ENCODE data around the gene DENND6B. TPM values are rescaled to one million over a fixed set of nuclear protein-coding genes. Genes with fewer than 3 reads are reported as not detected.

Gene DENND6B
- total RNA-seq, 5 donors from 2014 or later (not counting 1 experiment from before 2014, with no cell fraction given) = 2.1 to 5.0 (median 3.5) TPM

- DNase-seq (no peak), ATAC-seq (replicated peaks in 1 of 4) (no peak)
- H3K9me3 Mint-ChIP-seq = no peaks in the 10 kb centered on the region
- Histone ChIP-seq H3K9me3 (no peaks in the 10 kb centered on the region), H3K36me3 (ENCODE audit: control insufficient read depth in 2 of 2, extremely low read depth in 1 of 2, insufficient read depth in 1 of 2, low read length in 1 of 2) (no peaks in the 10 kb centered on the region), H3K4me1 (ENCODE audit: control insufficient read depth in 1 of 2, extremely low read depth in 1 of 2, insufficient read depth in 2 of 2, low read length in 2 of 2) (peaks cover 12 to 29% of the 10 kb centered on the region in 2 experiments), H3K4me3 (ENCODE audit: control insufficient read depth in 1 of 2, extremely low read depth in 1 of 2, low read length in 1 of 2) (no peak overlapping the region), H3K27me3 (replicated peaks in 1 of 2; ENCODE audit: control insufficient read depth in 2 of 2, extremely low read depth in 1 of 2, insufficient read depth in 2 of 2, low read length in 1 of 2) (no peaks in the 10 kb centered on the region), H3K27ac (ENCODE audit: low read length) (no peak overlapping the region)
- H3K4me1 Mint-ChIP-seq = peaks cover 15 to 20% (median 16%) of the 10 kb centered on the region in 3 donors
- CTCF ChIA-PET = no interaction called here
- WGBS (ENCODE audit: insufficient coverage) = 98% methylated on average over 7 of the region's 7 CpGs
- no peaks in the 10 kb centered on the region for H3K36me3 Mint-ChIP-seq
- no peak overlapping the region for H3K27ac Mint-ChIP-seq
- POLR2A ChIA-PET = no interaction called here
- H3K4me3 Mint-ChIP-seq = no peak overlapping the region
- no peaks in the 10 kb centered on the region for H3K27me3 Mint-ChIP-seq
Measured at GRCh38 chr22:50317674-50318073, 9.1 kb downstream of the DENND6B start.

DNA sequence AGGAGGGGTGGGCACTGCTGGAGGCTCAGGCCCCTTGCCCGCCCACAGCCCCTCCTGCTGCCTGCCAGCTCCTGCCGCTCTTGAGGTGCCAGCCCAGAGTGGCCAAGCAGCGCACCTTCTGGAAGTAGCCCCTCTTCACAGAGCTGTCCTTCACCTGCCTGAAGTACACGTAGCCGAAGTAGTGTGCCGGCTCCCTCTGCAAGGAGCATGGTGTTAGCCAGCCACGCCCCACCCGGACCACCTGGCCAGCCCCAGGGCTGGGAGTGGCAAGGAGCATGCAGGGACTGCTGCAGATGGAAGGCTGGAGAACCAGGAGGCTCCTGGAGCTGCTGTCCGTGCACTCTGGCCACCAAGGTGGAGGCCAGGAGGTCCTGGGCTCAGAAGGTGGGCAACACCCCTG is 9.6 kb downstream of the DENND6B start:
- Histone ChIP-seq H3K9me3 (no peaks in the 10 kb centered on the region), H3K4me3 (ENCODE audit: control insufficient read depth in 1 of 2, extremely low read depth in 1 of 2, low read length in 1 of 2) (no peak overlapping the region), H3K27ac (ENCODE audit: low read length) (no peak overlapping the region), H3K27me3 (replicated peaks in 1 of 2; ENCODE audit: control insufficient read depth in 2 of 2, extremely low read depth in 1 of 2, insufficient read depth in 2 of 2, low read length in 1 of 2) (no peaks in the 10 kb centered on the region), H3K4me1 (ENCODE audit: control insufficient read depth in 1 of 2, extremely low read depth in 1 of 2, insufficient read depth in 2 of 2, low read length in 2 of 2) (peaks cover 12 to 29% of the 10 kb centered on the region in 2 experiments), H3K36me3 (ENCODE audit: control insufficient read depth in 2 of 2, extremely low read depth in 1 of 2, insufficient read depth in 1 of 2, low read length in 1 of 2) (no peaks in the 10 kb centered on the region)
- peaks cover 15 to 20% (median 16%) of the 10 kb centered on the region in 3 donors for H3K4me1 Mint-ChIP-seq
- WGBS (ENCODE audit: insufficient coverage) = 91% methylated on average over 9 of the region's 9 CpGs
- ATAC-seq (replicated peaks in 1 of 4) = no peak
- H3K27me3 Mint-ChIP-seq = no peaks in the 10 kb centered on the region
- no peak for DNase-seq
- no peak overlapping the region for H3K27ac Mint-ChIP-seq
- ChIA-PET CTCF (no interaction called here), POLR2A (no interaction called here)
- no peaks in the 10 kb centered on the region for H3K36me3 Mint-ChIP-seq
- no peak overlapping the region for H3K4me3 Mint-ChIP-seq
- H3K9me3 Mint-ChIP-seq = no peaks in the 10 kb centered on the region

DNA sequence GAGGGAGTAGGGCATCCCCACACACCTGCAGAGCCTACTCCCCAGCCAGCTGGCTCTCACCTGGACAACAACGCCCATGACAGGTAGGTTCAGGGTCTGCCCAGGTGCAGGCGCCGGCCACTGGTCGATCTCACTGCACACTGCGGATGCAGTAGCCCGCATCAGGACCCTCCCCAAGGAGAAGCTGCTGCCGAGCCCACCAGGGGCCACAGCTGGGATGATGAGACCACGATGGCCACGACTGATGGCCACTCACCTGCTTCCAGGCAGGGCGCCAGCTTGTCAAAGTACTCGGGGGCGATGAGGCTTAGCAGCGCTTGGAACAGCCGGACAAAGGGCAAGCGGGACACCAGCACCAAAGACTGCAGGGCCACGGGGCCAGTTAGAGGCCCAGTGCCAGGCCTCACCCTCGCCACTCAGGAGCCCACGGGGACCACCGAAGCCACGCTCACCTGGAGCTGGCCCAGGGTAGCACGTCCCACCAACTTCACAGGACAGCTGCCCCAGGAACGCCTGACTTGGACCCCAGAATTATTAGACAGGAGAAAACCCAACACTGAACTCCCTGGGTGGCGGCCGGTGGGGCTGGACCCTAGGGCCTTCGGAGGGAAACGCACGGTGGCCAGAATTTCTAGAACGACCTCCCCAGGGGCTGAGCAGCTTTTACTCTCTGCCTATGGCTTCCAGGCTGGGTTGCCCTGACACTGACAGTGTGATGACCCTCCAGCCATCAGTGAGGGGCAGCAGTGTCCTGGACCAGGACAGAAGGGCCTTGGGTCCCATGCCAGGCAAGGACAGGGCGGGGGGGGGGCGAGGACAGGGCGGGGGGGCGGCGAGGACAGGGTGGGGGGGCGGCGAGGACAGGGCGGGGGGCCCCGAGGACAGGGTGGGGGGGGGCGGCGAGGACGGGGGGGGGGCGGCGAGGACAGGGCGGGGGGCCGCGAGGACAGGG is 10.4 kb downstream of the DENND6B start:
- POLR2A ChIA-PET = no interaction called here
- ATAC-seq (replicated peaks in 1 of 4) = no peak
- H3K9me3 Mint-ChIP-seq = no peaks in the 10 kb centered on the region
- no peak overlapping the region for H3K4me3 Mint-ChIP-seq
- H3K36me3 Mint-ChIP-seq = no peaks in the 10 kb centered on the region
- Histone ChIP-seq H3K4me3 (ENCODE audit: control insufficient read depth in 1 of 2, extremely low read depth in 1 of 2, low read length in 1 of 2) (no peak overlapping the region), H3K27me3 (replicated peaks in 1 of 2; ENCODE audit: control insufficient read depth in 2 of 2, extremely low read depth in 1 of 2, insufficient read depth in 2 of 2, low read length in 1 of 2) (no peaks in the 10 kb centered on the region), H3K27ac (ENCODE audit: low read length) (no peak overlapping the region), H3K4me1 (ENCODE audit: control insufficient read depth in 1 of 2, extremely low read depth in 1 of 2, insufficient read depth in 2 of 2, low read length in 2 of 2) (peaks cover 12 to 29% of the 10 kb centered on the region in 2 experiments), H3K9me3 (no peaks in the 10 kb centered on the region), H3K36me3 (ENCODE audit: control insufficient read depth in 2 of 2, extremely low read depth in 1 of 2, insufficient read depth in 1 of 2, low read length in 1 of 2) (no peaks in the 10 kb centered on the region)
- CTCF ChIA-PET = no interaction called here
- DNase-seq = no peak
- H3K4me1 Mint-ChIP-seq = peaks cover 15 to 20% (median 16%) of the 10 kb centered on the region in 3 donors
- no peak overlapping the region for H3K27ac Mint-ChIP-seq
- WGBS (ENCODE audit: insufficient coverage) = 94% methylated on average over 26 of the region's 45 CpGs
- no peaks in the 10 kb centered on the region for H3K27me3 Mint-ChIP-seq

- H3K36me3 Mint-ChIP-seq = no peaks in the 10 kb centered on the region
- no peak overlapping the region for H3K27ac ChIP-seq (ENCODE audit: low read length)
- no peak overlapping the region for H3K4me3 ChIP-seq (ENCODE audit: control insufficient read depth in 1 of 2, extremely low read depth in 1 of 2, low read length in 1 of 2)
- peak overlapping the region; percentile 37 to 77 for H3K27ac Mint-ChIP-seq
- H3K9me3 ChIP-seq = no peaks in the 10 kb centered on the region
- H3K36me3 ChIP-seq (ENCODE audit: control insufficient read depth in 2 of 2, extremely low read depth in 1 of 2, insufficient read depth in 1 of 2, low read length in 1 of 2) = no peaks in the 10 kb centered on the region
- peak overlapping the region; percentile 47 to 82 (median 61) for H3K4me3 Mint-ChIP-seq
- no peaks in the 10 kb centered on the region for H3K27me3 Mint-ChIP-seq
- 88% methylated on average over 15 of the region's 18 CpGs for WGBS (ENCODE audit: insufficient coverage)
- ATAC-seq (replicated peaks in 1 of 4) (no peak), DNase-seq (no peak)
- H3K4me1 ChIP-seq (ENCODE audit: control insufficient read depth in 1 of 2, extremely low read depth in 1 of 2, insufficient read depth in 2 of 2, low read length in 2 of 2) = peaks cover 12 to 29% of the 10 kb centered on the region in 2 experiments
- ChIA-PET CTCF (no interaction called here), POLR2A (no interaction called here)
- peaks cover 15 to 20% (median 16%) of the 10 kb centered on the region in 3 donors for H3K4me1 Mint-ChIP-seq
- H3K9me3 Mint-ChIP-seq = no peaks in the 10 kb centered on the region
- H3K27me3 ChIP-seq (replicated peaks in 1 of 2; ENCODE audit: control insufficient read depth in 2 of 2, extremely low read depth in 1 of 2, insufficient read depth in 2 of 2, low read length in 1 of 2) = peaks cover 0 to 3% of the 10 kb centered on the region in 2 experiments
Measured at GRCh38 chr22:50315289-50316113, 11.3 kb downstream of the DENND6B start.

DNA sequence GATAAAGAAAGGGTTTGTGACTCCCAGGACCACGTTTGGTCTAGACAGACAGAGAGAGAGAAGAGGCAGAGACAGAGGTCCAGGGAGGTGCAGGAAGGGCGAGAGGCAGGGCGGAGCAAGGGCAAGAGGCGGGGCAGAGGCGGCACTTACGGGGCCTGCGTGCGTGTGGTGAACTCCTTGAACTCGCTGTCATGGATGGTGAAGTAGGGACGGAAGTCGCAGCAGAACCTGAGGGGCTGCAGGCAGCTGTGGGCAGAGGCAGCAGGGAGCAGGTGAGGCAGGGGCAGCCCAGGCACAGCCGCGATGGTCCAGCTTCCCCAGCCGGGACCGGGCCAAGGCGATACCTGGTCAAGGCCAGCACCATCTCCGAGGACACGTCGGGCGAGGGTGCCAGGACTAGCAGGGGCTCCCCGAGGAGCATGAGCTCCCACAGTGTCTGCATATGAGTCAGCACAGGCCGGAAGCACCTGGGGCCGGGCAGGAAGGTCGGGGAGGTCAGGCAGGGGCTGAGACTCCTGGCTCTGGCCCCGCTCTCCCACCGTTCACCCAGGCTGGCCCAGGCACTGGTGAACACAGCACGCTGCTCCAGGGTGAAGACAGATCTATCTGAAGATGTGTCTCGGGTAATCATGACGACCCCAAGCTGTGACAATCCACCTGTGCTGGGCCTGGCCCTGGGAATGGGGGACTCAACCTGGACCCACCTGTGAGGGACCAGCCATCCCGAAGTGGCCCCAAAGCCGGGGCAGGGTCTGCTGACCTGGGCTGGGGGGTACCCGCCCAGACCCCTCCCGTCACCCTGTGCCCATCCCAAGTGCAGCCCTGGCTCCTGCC is 12.1 kb downstream of the DENND6B start:
- Histone ChIP-seq H3K27me3 (replicated peaks in 1 of 2; ENCODE audit: control insufficient read depth in 2 of 2, extremely low read depth in 1 of 2, insufficient read depth in 2 of 2, low read length in 1 of 2) (peaks cover 0 to 3% of the 10 kb centered on the region in 2 experiments), H3K9me3 (no peaks in the 10 kb centered on the region), H3K4me1 (ENCODE audit: control insufficient read depth in 1 of 2, extremely low read depth in 1 of 2, insufficient read depth in 2 of 2, low read length in 2 of 2) (peaks cover 12 to 29% of the 10 kb centered on the region in 2 experiments), H3K36me3 (ENCODE audit: control insufficient read depth in 2 of 2, extremely low read depth in 1 of 2, insufficient read depth in 1 of 2, low read length in 1 of 2) (no peaks in the 10 kb centered on the region), H3K27ac (ENCODE audit: low read length) (peak overlapping the region; percentile 80), H3K4me3 (ENCODE audit: control insufficient read depth in 1 of 2, extremely low read depth in 1 of 2, low read length in 1 of 2) (peak overlapping the region; percentile 32 to 62)
- ChIA-PET CTCF (no interaction called here), POLR2A (no interaction called here)
- H3K4me1 Mint-ChIP-seq = peaks cover 15 to 20% (median 16%) of the 10 kb centered on the region in 3 donors
- WGBS (ENCODE audit: insufficient coverage) = 14% methylated on average over 33 of the region's 33 CpGs
- ATAC-seq (replicated peaks in 1 of 4) = peak; percentile 93 to 95 (median 93)
- peak overlapping the region; percentile 76 to 82 (median 78) for H3K4me3 Mint-ChIP-seq
- H3K27ac Mint-ChIP-seq = peak overlapping the region; percentile 90 to 93
- peak; percentile 32 to 79 (median 60) for DNase-seq
- H3K27me3 Mint-ChIP-seq = no peaks in the 10 kb centered on the region
- H3K9me3 Mint-ChIP-seq = no peaks in the 10 kb centered on the region
- no peaks in the 10 kb centered on the region for H3K36me3 Mint-ChIP-seq

GRCh38 chr22:50314081-50314454 is 12.7 kb downstream of the DENND6B start:
- CTCF ChIA-PET = no interaction called here
- ATAC-seq (replicated peaks in 1 of 4) = no peak
- peak overlapping the region; percentile 32 to 62 for H3K4me3 ChIP-seq (ENCODE audit: control insufficient read depth in 1 of 2, extremely low read depth in 1 of 2, low read length in 1 of 2)

More at GRCh38 chr22:50314081-50314454, 12.7 kb downstream of the DENND6B start:
- Histone ChIP-seq H3K4me1 (ENCODE audit: control insufficient read depth in 1 of 2, extremely low read depth in 1 of 2, insufficient read depth in 2 of 2, low read length in 2 of 2) (peaks cover 12 to 29% of the 10 kb centered on the region in 2 experiments), H3K9me3 (no peaks in the 10 kb centered on the region), H3K36me3 (ENCODE audit: control insufficient read depth in 2 of 2, extremely low read depth in 1 of 2, insufficient read depth in 1 of 2, low read length in 1 of 2) (no peaks in the 10 kb centered on the region), H3K27me3 (replicated peaks in 1 of 2; ENCODE audit: control insufficient read depth in 2 of 2, extremely low read depth in 1 of 2, insufficient read depth in 2 of 2, low read length in 1 of 2) (peaks cover 0 to 3% of the 10 kb centered on the region in 2 experiments), H3K27ac (ENCODE audit: low read length) (peak overlapping the region; percentile 80)
- H3K4me3 Mint-ChIP-seq = peak overlapping the region; percentile 76 to 82 (median 78)
- no peaks in the 10 kb centered on the region for H3K36me3 Mint-ChIP-seq
- H3K9me3 Mint-ChIP-seq = no peaks in the 10 kb centered on the region
- POLR2A ChIA-PET = no interaction called here
- WGBS (ENCODE audit: insufficient coverage) = 31% methylated on average over 14 of the region's 14 CpGs
- H3K4me1 Mint-ChIP-seq = peaks cover 15 to 20% (median 16%) of the 10 kb centered on the region in 3 donors
- no peaks in the 10 kb centered on the region for H3K27me3 Mint-ChIP-seq
- DNase-seq = no peak
- H3K27ac Mint-ChIP-seq = peak overlapping the region; percentile 90 to 93
